DND-41 (cell line): Measurements from ENCODE around the gene PHLDA1.
"Not testable (repeated sequence)": the region's sequence is repeated elsewhere in the genome, so short reads cannot be mapped to it uniquely, and the experiment has no call there.

Source experiments
- EZH2 ChIP-seq: IDR thresholded peaks from 3 replicates; pipeline ENCODE4 v1.6.1; 2012; ENCODE audit warnings: borderline replicate concordance, low read depth, mild to moderate bottlenecking, moderate library complexity, low read length, inconsistent platforms; ENCODE audit not compliant: severe bottlenecking
- TF ChIP-seq, protein P1 (sequence below): IDR thresholded peaks from 2 replicates; pipeline ENCODE4 v1.5.1; 2012; ENCODE audit warnings: borderline replicate concordance, low read length, moderate library complexity, mild to moderate bottlenecking; ENCODE audit not compliant: poor library complexity, severe bottlenecking; ENCODE audit errors: extremely low read depth

DNA sequence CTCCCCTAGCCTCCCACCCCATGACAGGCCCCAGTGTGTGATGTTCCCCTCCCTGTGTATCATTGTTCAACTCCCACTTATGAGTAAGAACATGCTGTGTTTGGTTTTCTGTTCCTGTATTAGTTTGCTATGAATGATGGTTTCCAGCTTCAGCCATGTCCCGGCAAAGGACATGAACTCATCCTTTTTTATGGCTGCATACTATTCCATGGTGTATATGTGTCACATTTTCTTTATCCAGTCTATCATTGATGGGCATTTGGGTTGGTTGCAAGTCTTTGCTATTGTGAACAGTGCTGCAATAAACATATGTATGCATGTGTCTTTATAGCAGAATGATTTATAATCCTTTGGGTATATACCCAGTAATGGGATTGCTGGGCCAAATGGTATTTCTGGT is 43.9 kb downstream of the PHLDA1 start:
- TF ChIP-seq, protein P1, sequence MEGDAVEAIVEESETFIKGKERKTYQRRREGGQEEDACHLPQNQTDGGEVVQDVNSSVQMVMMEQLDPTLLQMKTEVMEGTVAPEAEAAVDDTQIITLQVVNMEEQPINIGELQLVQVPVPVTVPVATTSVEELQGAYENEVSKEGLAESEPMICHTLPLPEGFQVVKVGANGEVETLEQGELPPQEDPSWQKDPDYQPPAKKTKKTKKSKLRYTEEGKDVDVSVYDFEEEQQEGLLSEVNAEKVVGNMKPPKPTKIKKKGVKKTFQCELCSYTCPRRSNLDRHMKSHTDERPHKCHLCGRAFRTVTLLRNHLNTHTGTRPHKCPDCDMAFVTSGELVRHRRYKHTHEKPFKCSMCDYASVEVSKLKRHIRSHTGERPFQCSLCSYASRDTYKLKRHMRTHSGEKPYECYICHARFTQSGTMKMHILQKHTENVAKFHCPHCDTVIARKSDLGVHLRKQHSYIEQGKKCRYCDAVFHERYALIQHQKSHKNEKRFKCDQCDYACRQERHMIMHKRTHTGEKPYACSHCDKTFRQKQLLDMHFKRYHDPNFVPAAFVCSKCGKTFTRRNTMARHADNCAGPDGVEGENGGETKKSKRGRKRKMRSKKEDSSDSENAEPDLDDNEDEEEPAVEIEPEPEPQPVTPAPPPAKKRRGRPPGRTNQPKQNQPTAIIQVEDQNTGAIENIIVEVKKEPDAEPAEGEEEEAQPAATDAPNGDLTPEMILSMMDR = not testable (repeated sequence)
- TF ChIP-seq EZH2 = not testable (repeated sequence)
